ENCODE data around the gene RETREG3.

GRCh38 chr17:42537826-42538451, 71.2 kb downstream of the RETREG3 start:
- TF ChIP-seq CTCF (IDR thresholded peaks at IDR 0.05) = no peak
- TF ChIP-seq POLR2A (IDR thresholded peaks at IDR 0.05) = no peak
- TF ChIP-seq POLR2AphosphoS5 (IDR thresholded peaks at IDR 0.05) = no peak
- TF ChIP-seq EP300 (IDR thresholded peaks at IDR 0.05) = no peak

Measured in upper lobe of left lung (tissue), 4 donors.